GM11168 (cell line): ENCODE data around the gene NCR3LG1.
"Not testable (repeated sequence)": the region's sequence is repeated elsewhere in the genome, so short reads cannot be mapped to it uniquely, and the experiment has no call there.

ENCODE experiments used
- in situ Hi-C: fragments of 300-500 bp; cut with MboI; formaldehyde crosslinking; loops from one replicate; pipeline ENCODE4 v1.12.0; 2022; ENCODE audit warnings: low sequenced_read_pairs; ENCODE audit not compliant: unreplicated experiment

NCR3LG1 gene

GRCh38 chr11:17406818-17407149 is 55.2 kb downstream of the NCR3LG1 start:
- in situ Hi-C loops, result no loop called here

GRCh38 chr11:17407575-17407974 is 56.0 kb downstream of the NCR3LG1 start:
- in situ Hi-C loops, result no loop called here

GRCh38 chr11:17408026-17408425 is 56.4 kb downstream of the NCR3LG1 start:
- in situ Hi-C loops, result no loop called here

GRCh38 chr11:17408641-17409040 is 57.0 kb downstream of the NCR3LG1 start:
- in situ Hi-C loops, result no loop called here

GRCh38 chr11:17410606-17411379 is 59.2 kb downstream of the NCR3LG1 start:
- in situ Hi-C loops, result no loop called here

- in situ Hi-C loops, result no loop called here
Measured at GRCh38 chr11:17411418-17411817, 59.8 kb downstream of the NCR3LG1 start.

- in situ Hi-C loops, result no loop called here
Measured at GRCh38 chr11:17412488-17413180, 61.0 kb downstream of the NCR3LG1 start.

GRCh38 chr11:17413414-17414316 is 62.1 kb downstream of the NCR3LG1 start:
- in situ Hi-C loops, result no loop called here

- in situ Hi-C loops, result no loop called here
Measured at GRCh38 chr11:17414317-17414737, 62.7 kb downstream of the NCR3LG1 start.

GRCh38 chr11:17414992-17415391 is 63.4 kb downstream of the NCR3LG1 start:
- in situ Hi-C loops, result no loop called here

- in situ Hi-C loops, result no loop called here
Measured at GRCh38 chr11:17415523-17416104, 64.0 kb downstream of the NCR3LG1 start.

- in situ Hi-C loops, result no loop called here
Measured at GRCh38 chr11:17416492-17416891, 64.9 kb downstream of the NCR3LG1 start.

GRCh38 chr11:17418444-17419081 is 67.0 kb downstream of the NCR3LG1 start:
- in situ Hi-C loops, result no loop called here

GRCh38 chr11:17421781-17422180 is 70.2 kb downstream of the NCR3LG1 start:
- in situ Hi-C loops, result no loop called here

GRCh38 chr11:17423533-17424310 is 72.1 kb downstream of the NCR3LG1 start:
- in situ Hi-C loops, result no loop called here

GRCh38 chr11:17426233-17426632 is 74.6 kb downstream of the NCR3LG1 start:
- in situ Hi-C loops, result not testable (repeated sequence)
